T-helper 2 cell treated with Interferon-gamma antibody and Interleukin-4, amounts not matched to agents 5 μg/mL and 100 μg/mL, for 36 hours (primary cell): ENCODE data around the gene GTF2H1.
"Not testable (repeated sequence)": the region's sequence is repeated elsewhere in the genome, so short reads cannot be mapped to it uniquely, and the experiment has no call there.

ENCODE experiments used
- DNase-seq: peaks from one replicate; pipeline ENCODE4 v3.0.0; 2021; ENCODE audit warnings: low spot score
- H3K27ac Mint-ChIP-seq: one replicate; pipeline ENCODE4 v1.8.0; 2021; ENCODE audit warnings: mild to moderate bottlenecking, mixed read lengths
- H3K27me3 Mint-ChIP-seq: one replicate; pipeline ENCODE4 v1.8.0; 2021; ENCODE audit warnings: low read depth, mixed read lengths
- H3K36me3 Mint-ChIP-seq: one replicate; pipeline ENCODE4 v1.8.0; 2021; ENCODE audit warnings: low read depth, mixed read lengths
- H3K4me1 Mint-ChIP-seq: one replicate; pipeline ENCODE4 v1.8.0; 2021; ENCODE audit warnings: low read depth, mixed read lengths
- H3K4me3 Mint-ChIP-seq: one replicate; pipeline ENCODE4 v1.8.0; 2022; ENCODE audit warnings: mild to moderate bottlenecking, moderate library complexity, mixed read lengths
- H3K9me3 Mint-ChIP-seq: one replicate; pipeline ENCODE4 v1.8.0; 2021; ENCODE audit warnings: mixed read lengths

GTF2H1 gene

GRCh38 chr11:18395735-18396504 is 73.6 kb downstream of the GTF2H1 start:
- Mint-ChIP-seq H3K27me3 (no peaks in the 10 kb centered on the region), H3K27ac (peak overlapping the region; percentile 98), H3K36me3 (peaks cover 60% of the 10 kb centered on the region), H3K9me3 (no peaks in the 10 kb centered on the region), H3K4me1 (peaks cover 55% of the 10 kb centered on the region), H3K4me3 (peak overlapping the region; percentile 99)
- peak; percentile 97 for DNase-seq

- Mint-ChIP-seq H3K36me3 (peaks cover 71% of the 10 kb centered on the region), H3K9me3 (no peaks in the 10 kb centered on the region), H3K4me1 (peaks cover 44% of the 10 kb centered on the region), H3K27me3 (no peaks in the 10 kb centered on the region), H3K27ac (no peak overlapping the region), H3K4me3 (peak overlapping the region; percentile 99)
- no peak for DNase-seq
These were observed 75.6 kb downstream of the GTF2H1 start for GRCh38 chr11:18397921-18398320.

DNA sequence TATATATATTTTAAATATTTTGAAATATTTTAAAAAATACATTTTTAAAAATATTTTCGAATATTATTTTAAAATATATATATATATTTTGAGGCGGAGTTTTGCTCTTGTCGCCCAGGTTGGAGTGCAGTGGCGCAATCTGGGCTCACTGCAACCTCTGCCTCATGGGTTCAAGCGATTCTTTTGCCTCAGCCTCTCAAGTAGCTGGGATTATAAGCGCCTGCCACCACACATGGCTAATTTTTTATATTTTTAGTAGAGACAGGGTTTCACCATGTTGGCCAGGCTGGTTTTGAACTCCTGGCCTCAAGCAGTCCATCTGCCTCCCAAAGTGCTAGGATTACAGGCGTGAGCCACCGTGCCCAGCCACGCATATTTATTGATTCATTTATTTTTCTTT is 78.7 kb downstream of the GTF2H1 start:
- peaks cover 73% of the 10 kb centered on the region for H3K36me3 Mint-ChIP-seq
- H3K27me3 Mint-ChIP-seq, DNase-seq, H3K27ac Mint-ChIP-seq, H3K4me3 Mint-ChIP-seq, H3K9me3 Mint-ChIP-seq: not testable (repeated sequence)
- peaks cover 46% of the 10 kb centered on the region for H3K4me1 Mint-ChIP-seq

GRCh38 chr11:18404062-18404461 is 81.7 kb downstream of the GTF2H1 start:
- Mint-ChIP-seq H3K4me3 (no peak overlapping the region), H3K9me3 (no peaks in the 10 kb centered on the region), H3K27ac (no peak overlapping the region), H3K4me1 (peaks cover 28% of the 10 kb centered on the region), H3K36me3 (peaks cover 61% of the 10 kb centered on the region), H3K27me3 (no peaks in the 10 kb centered on the region)
- DNase-seq, result no peak

GRCh38 chr11:18407400-18407799 is 85.0 kb downstream of the GTF2H1 start:
- DNase-seq, H3K27me3 Mint-ChIP-seq, H3K27ac Mint-ChIP-seq, H3K9me3 Mint-ChIP-seq, H3K4me3 Mint-ChIP-seq: not testable (repeated sequence)
- Mint-ChIP-seq H3K4me1 (peaks cover 23% of the 10 kb centered on the region), H3K36me3 (peaks cover 42% of the 10 kb centered on the region)

DNA sequence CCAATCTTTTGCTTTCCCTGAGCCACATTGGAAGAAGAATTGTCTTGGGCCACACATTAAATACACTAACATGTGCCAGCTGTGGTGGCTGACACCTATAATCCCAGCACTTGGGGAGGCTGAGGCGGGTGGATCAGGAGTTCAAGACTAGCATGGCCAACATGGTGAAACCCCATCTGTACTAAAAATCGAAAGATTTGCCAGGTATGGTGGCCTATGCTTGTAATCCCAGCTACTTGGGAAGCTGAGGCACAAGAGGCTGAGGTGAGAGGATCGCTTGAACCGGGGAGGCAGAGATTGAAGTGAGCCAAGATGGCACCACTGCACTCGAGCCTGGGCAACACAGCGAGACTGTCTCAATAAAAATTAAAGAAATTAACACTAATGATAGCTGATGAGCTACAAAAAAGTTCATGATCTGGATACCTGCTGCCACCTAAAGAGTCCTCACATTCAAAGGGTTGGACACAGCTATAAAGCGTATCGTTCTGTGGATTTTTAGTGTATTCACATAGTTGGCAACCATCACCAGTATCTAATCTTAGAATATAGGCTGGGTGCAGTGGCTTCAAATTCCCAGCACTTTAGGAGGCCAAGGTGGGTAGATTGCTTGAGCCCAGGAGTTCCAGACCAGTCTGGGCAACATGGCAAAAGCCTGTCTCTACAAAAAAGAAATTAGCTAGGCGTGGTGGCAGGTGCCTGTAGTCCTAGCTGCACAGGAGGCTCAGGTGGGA is 86.4 kb downstream of the GTF2H1 start:
- Mint-ChIP-seq H3K9me3 (no peaks in the 10 kb centered on the region), H3K27ac (no peak overlapping the region), H3K4me3 (no peak overlapping the region), H3K4me1 (peaks cover 16% of the 10 kb centered on the region), H3K36me3 (peaks cover 30% of the 10 kb centered on the region), H3K27me3 (peaks cover under 1% of the 10 kb centered on the region)
- no peak for DNase-seq

- DNase-seq, result no peak
- Mint-ChIP-seq H3K36me3 (no peaks in the 10 kb centered on the region), H3K9me3 (no peaks in the 10 kb centered on the region), H3K4me1 (peaks cover 10% of the 10 kb centered on the region), H3K27ac (no peak overlapping the region), H3K4me3 (no peak overlapping the region), H3K27me3 (peaks cover 2% of the 10 kb centered on the region)
These were observed 94.1 kb downstream of the GTF2H1 start for GRCh38 chr11:18416459-18416858.
